Central memory CD8-positive, alpha-beta T cell (primary cell): Measurements from ENCODE around the gene MATK.

ENCODE experiments used
- ATAC-seq: fragments of 150-1000 bp; cut with Tn5 transposase; replicated peaks from 2 replicates; pipeline ENCODE4 v1.10.0; 2022; ENCODE audit warnings: mild to moderate bottlenecking, moderate FRiP score, moderate number of reproducible peaks; ENCODE audit not compliant: poor library complexity, severe bottlenecking; ENCODE audit errors: extremely low read depth
- DNase-seq, 2 donors: peaks; one replicate each; pipeline ENCODE4 v3.0.0; 2021; ENCODE audit warnings: low spot score in 2 of 2
- H3K27ac Mint-ChIP-seq: one replicate; pipeline ENCODE4 v1.8.0; 2022; ENCODE audit warnings: low read depth, mild to moderate bottlenecking, moderate library complexity, mixed read lengths
- H3K27me3 Mint-ChIP-seq: one replicate; pipeline ENCODE4 v1.8.0; 2022; ENCODE audit warnings: mixed read lengths
- H3K36me3 Mint-ChIP-seq: one replicate; pipeline ENCODE4 v1.8.0; 2022; ENCODE audit warnings: mild to moderate bottlenecking, moderate library complexity, mixed read lengths; ENCODE audit not compliant: insufficient read depth
- H3K4me1 Mint-ChIP-seq: one replicate; pipeline ENCODE4 v1.8.0; 2022; ENCODE audit warnings: mixed read lengths
- H3K4me3 Mint-ChIP-seq: one replicate; pipeline ENCODE4 v1.8.0; 2022; ENCODE audit warnings: mild to moderate bottlenecking, moderate library complexity, mixed read lengths
- H3K9me3 Mint-ChIP-seq: one replicate; pipeline ENCODE4 v1.8.0; 2022; ENCODE audit warnings: mixed read lengths

MATK gene

GRCh38 chr19:3809881-3810707, 23.9 kb upstream of the MATK start:
- DNase-seq (no peak), ATAC-seq (no peak)
- H3K27ac Mint-ChIP-seq, result no peak overlapping the region
- H3K9me3 Mint-ChIP-seq, result no peaks in the 10 kb centered on the region
- peaks cover 44% of the 10 kb centered on the region for H3K4me1 Mint-ChIP-seq
- peaks cover 5% of the 10 kb centered on the region for H3K36me3 Mint-ChIP-seq
- H3K4me3 Mint-ChIP-seq, result no peak overlapping the region
- H3K27me3 Mint-ChIP-seq, result no peaks in the 10 kb centered on the region

DNA sequence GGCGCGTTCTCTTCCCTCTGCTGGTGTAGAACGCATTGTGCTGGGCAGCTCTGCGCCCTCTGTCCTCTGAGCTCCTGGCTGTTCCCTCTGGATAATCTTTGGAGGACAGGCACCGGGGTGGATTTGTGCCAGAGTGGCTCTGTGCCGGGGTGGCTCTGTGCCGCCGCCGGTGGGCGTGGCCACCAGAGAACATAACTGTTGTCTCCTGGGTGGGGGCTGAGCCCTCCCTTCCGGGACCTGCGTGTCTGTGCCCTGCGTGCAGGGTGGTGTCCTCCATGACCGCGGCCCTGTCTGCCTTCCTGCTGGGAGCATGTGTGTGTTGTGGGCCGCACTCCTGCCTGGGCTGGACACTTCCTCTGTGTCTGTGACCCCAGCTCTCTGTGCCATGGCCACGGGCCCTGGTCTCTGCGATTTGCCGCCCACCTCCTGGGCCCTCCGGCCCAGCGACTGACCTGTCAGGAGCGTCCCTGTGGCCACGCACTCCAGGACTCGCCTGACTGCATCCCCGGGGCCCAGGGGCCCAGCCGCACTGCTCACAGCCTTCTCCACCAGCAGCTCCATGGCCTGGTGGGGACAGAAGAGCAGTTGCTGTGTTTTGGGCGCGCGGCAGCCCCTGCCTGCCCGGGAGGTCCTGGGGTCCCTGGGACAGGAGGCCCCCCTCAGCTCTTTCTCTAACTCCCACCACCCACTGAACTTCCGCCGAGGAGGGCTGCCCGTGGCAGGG, 22.4 kb upstream of the MATK start:
- Mint-ChIP-seq H3K9me3 (no peaks in the 10 kb centered on the region), H3K27me3 (no peaks in the 10 kb centered on the region), H3K27ac (peak overlapping the region; percentile 73), H3K4me3 (no peak overlapping the region), H3K36me3 (peaks cover 3% of the 10 kb centered on the region), H3K4me1 (peaks cover 34% of the 10 kb centered on the region)
- no peak for ATAC-seq
- DNase-seq, result no peak

- no peak overlapping the region for H3K27ac Mint-ChIP-seq
- H3K4me1 Mint-ChIP-seq, result peaks cover 26% of the 10 kb centered on the region
- H3K36me3 Mint-ChIP-seq, result peaks cover 3% of the 10 kb centered on the region
- H3K4me3 Mint-ChIP-seq, result no peak overlapping the region
- DNase-seq (no peak), ATAC-seq (no peak)
- H3K27me3 Mint-ChIP-seq, result no peaks in the 10 kb centered on the region
- no peaks in the 10 kb centered on the region for H3K9me3 Mint-ChIP-seq
Measured at GRCh38 chr19:3807574-3808354, 21.6 kb upstream of the MATK start.

DNA sequence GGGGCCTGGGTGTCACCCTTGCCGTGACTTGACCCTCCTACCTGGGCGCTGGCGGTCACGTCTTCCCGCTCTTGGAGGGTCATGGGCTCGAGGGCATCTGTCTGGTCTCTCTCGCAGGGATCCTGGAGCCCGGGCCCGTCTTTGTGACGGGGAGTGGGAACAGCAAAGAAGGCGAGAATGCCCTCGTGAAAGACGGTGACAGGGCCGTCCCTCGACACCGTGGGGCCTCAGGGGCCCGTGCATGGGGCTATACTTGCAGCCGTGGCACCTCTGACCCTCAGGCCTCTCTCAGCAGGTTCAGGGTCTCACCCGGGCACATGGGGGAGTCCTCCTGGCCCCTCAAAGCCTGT, 20.9 kb upstream of the MATK start:
- ATAC-seq (no peak), DNase-seq (no peak)
- Mint-ChIP-seq H3K27me3 (no peaks in the 10 kb centered on the region), H3K4me3 (no peak overlapping the region), H3K4me1 (peaks cover 19% of the 10 kb centered on the region), H3K36me3 (peaks cover under 1% of the 10 kb centered on the region), H3K27ac (no peak overlapping the region), H3K9me3 (no peaks in the 10 kb centered on the region)

DNA sequence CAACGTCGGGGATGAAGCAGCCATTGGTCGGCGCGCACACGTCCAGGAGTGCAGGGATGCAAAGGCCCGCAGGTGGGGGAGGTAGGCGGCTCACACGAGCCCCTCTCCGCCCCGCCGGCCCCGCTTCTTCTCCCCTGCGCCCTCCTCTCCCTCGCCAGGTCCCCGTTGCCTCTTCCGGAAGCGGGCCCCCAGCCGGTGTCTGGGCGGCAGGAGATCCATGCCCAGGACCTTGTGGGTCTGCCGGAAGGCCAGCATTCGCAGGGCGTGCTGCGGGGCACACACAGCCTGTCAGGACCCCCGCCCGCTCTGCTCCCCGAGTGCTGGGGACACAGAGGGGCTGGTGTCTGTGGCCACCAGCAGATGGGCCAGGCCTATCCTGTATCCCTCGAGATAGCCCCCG, 19.7 kb upstream of the MATK start:
- H3K4me1 Mint-ChIP-seq, result peaks cover 23% of the 10 kb centered on the region
- ATAC-seq (no peak), DNase-seq (no peak)
- H3K36me3 Mint-ChIP-seq, result peaks cover 6% of the 10 kb centered on the region
- no peaks in the 10 kb centered on the region for H3K27me3 Mint-ChIP-seq
- H3K9me3 Mint-ChIP-seq, result no peaks in the 10 kb centered on the region
- H3K4me3 Mint-ChIP-seq, result no peak overlapping the region
- H3K27ac Mint-ChIP-seq, result peak overlapping the region; percentile 38

GRCh38 chr19:3804429-3804828, 18.2 kb upstream of the MATK start:
- peaks cover 23% of the 10 kb centered on the region for H3K4me1 Mint-ChIP-seq
- H3K4me3 Mint-ChIP-seq, result no peak overlapping the region
- H3K36me3 Mint-ChIP-seq, result peaks cover 9% of the 10 kb centered on the region
- ATAC-seq, result no peak
- no peaks in the 10 kb centered on the region for H3K27me3 Mint-ChIP-seq
- DNase-seq, result no peak
- H3K27ac Mint-ChIP-seq, result no peak overlapping the region
- no peaks in the 10 kb centered on the region for H3K9me3 Mint-ChIP-seq

DNA sequence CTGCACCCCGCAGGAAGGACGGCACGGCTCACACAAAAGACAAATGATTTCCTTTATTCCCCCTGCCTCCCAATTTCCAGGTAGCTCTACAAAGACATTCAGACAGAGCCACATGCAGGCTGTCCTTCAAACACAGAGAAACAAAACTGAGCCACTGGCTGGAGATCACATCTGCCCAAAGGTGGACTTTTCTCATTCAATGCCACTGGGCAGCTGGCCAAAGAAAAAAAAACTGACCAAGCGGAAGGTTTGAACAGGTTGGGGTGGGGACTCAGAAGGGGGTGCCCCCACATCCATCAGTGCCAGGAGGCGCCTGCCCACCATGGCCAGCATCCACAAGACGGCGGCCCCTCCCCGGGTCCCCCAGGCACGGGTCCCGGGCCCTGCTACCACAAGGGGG, 17.8 kb upstream of the MATK start:
- no peak for DNase-seq
- Mint-ChIP-seq H3K4me3 (no peak overlapping the region), H3K4me1 (peaks cover 28% of the 10 kb centered on the region), H3K36me3 (peaks cover 9% of the 10 kb centered on the region), H3K27ac (no peak overlapping the region), H3K9me3 (no peaks in the 10 kb centered on the region), H3K27me3 (no peaks in the 10 kb centered on the region)
- no peak for ATAC-seq

DNA sequence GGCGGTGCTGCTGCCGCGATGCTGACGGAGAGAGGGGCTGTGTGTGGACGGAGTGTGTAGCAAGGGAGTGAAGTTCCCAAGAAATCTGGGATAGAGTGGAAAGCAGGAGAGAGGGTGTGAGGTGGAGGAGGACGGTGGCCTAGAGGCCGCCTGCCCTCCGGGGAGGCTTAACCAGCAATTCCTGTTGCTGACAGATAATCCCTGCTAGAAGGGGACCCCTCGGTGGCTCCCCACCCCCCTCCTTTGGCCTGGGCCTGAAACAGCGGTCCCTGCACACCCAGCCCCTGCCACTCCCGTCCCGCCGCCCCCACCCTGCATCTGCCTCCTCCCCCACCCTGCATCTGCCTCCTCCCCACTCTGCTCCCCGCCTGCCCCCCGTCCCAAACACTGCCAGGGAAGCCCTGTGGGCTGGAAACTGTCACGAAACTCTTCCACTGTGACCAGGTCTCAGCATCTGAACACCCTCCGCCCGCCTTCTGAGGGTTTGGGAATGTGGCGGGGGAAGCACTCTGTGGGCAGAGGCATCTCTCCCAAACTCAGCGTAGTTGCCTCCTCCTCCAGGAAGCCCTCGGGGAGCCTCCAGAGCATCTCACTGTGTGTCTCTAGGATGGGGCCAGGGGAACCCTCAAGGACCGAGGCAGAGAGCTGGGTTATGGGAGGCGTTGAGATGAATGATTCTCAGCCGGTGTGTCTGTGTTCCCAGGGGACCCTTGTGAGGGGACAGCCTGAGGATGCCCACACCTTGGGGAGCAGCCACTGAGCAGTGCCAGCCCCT, 17.1 kb upstream of the MATK start:
- peaks cover 29% of the 10 kb centered on the region for H3K4me1 Mint-ChIP-seq
- no peaks in the 10 kb centered on the region for H3K27me3 Mint-ChIP-seq
- peak overlapping the region; percentile 51 for H3K27ac Mint-ChIP-seq
- no peak for ATAC-seq
- H3K4me3 Mint-ChIP-seq, result no peak overlapping the region
- DNase-seq, result no peak
- no peaks in the 10 kb centered on the region for H3K9me3 Mint-ChIP-seq
- peaks cover 9% of the 10 kb centered on the region for H3K36me3 Mint-ChIP-seq

GRCh38 chr19:3801412-3802096, 15.4 kb upstream of the MATK start:
- DNase-seq (peak; percentile 42 to 60), ATAC-seq (peak; percentile 73)
- H3K4me1 Mint-ChIP-seq, result peaks cover 33% of the 10 kb centered on the region
- no peaks in the 10 kb centered on the region for H3K27me3 Mint-ChIP-seq
- H3K4me3 Mint-ChIP-seq, result peak overlapping the region; percentile 67
- H3K27ac Mint-ChIP-seq, result peak overlapping the region; percentile 82
- peaks cover 13% of the 10 kb centered on the region for H3K36me3 Mint-ChIP-seq
- peaks cover 5% of the 10 kb centered on the region for H3K9me3 Mint-ChIP-seq

DNA sequence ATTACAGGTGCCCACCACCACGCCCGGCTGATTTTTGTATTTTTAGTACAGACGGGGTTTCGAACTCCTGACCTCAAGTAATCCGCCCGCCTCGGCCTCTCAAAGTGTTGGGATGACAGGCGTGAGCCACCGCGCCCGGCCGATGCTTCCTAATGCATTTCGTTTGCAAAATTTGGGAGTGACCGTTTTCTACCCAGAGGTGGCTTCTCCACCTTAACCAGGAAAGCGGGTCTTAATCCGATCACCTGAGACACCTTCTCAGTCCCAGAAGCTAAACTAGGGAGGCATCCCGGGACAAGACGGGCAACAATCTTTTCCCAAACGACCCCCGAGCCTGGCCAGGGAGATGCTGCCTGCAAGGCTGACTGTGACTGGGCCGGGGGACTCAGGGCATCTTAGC, 14.8 kb upstream of the MATK start:
- H3K27ac Mint-ChIP-seq, result peak overlapping the region; percentile 82
- peaks cover 5% of the 10 kb centered on the region for H3K9me3 Mint-ChIP-seq
- peaks cover 32% of the 10 kb centered on the region for H3K4me1 Mint-ChIP-seq
- peaks cover 13% of the 10 kb centered on the region for H3K36me3 Mint-ChIP-seq
- H3K4me3 Mint-ChIP-seq, result peak overlapping the region; percentile 67
- DNase-seq, result no peak
- no peaks in the 10 kb centered on the region for H3K27me3 Mint-ChIP-seq
- no peak for ATAC-seq

DNA sequence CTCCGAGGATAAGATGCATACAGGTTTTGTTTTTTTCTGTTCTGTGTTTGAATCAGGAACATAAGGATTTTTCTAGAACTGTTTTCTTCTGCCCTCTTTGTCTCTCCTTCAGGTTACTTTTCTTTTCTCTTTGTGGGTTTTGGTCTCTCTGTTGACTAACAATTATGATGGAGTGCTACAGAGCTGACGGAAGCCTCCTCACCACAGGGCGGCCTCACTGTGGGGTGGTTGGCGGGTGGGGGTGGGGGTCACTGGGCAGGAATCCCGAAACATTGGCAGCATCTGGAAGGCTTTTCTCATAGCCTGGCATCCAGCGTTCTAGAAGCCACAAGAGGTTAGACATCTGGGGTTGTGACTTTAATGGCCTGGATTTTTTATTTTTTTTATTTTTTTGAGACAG, 12.0 kb upstream of the MATK start:
- Mint-ChIP-seq H3K4me1 (peaks cover 31% of the 10 kb centered on the region), H3K36me3 (peaks cover 14% of the 10 kb centered on the region), H3K27ac (peak overlapping the region; percentile 7), H3K27me3 (no peaks in the 10 kb centered on the region), H3K9me3 (peaks cover 5% of the 10 kb centered on the region), H3K4me3 (peak overlapping the region; percentile 43)
- DNase-seq (peak in 1 of 2 donors; percentile 28), ATAC-seq (peak; percentile 87)

DNA sequence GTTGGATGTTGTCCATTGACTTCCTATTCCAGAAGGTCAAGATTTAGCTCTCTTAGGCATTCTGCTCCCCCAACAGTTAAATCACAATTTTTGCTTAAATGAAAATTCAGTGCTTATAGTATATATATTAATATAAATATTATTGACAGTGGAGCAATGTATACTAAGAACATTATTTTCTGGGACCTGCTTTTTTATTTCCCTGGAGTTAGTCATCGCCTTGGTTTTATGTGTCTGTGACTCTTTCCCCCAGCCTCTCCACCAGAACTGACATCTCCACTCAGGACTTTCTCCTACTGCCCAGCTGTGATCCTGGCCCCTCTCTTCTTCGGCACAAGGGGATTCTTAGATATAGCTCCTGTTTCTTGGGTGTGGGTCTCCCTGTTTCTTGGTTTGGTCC, 10.2 kb upstream of the MATK start:
- no peaks in the 10 kb centered on the region for H3K27me3 Mint-ChIP-seq
- peaks cover 12% of the 10 kb centered on the region for H3K36me3 Mint-ChIP-seq
- H3K9me3 Mint-ChIP-seq, result peaks cover 5% of the 10 kb centered on the region
- no peak for ATAC-seq
- H3K27ac Mint-ChIP-seq, result peak overlapping the region; percentile 10
- no peak for DNase-seq
- H3K4me3 Mint-ChIP-seq, result no peak overlapping the region
- H3K4me1 Mint-ChIP-seq, result peaks cover 29% of the 10 kb centered on the region
